ENCODE measurements around the gene EDAR.

The EDAR gene

DNA sequence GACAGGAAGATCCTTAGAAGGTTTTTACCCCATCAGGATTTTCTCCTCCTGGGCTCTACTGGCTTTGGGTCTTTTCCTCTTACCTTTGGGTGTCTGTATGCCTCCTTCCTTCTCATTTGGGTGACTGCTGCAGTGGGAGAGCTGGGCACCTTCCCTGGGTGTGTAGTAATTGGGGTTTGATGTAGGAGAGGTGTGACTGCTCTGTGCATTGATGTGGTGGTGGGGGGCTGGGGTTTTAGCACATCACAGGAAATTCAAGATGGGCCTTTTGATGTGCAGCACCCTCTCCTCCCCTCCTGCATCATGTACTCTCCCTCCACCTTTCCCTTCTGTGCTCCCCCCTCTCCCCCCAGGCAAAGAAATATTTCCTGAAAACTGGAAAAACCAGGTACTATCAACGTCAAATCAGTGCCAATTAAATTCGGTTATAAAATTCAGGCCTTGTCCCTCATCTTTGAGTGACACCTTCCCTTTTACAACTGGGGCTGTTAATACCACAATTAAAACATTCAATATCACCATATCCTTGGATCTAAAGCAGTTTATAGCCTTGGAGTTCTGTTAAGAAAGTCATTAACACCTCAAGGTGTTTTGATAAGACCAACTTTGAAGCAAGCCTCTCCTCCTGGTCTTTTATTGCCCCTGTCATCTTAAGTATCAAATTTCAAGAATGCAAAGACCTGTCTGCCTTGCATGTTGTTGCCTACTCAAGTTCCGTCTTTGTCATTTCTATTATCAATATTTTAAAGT is 23.3 kb downstream of the EDAR start:
- DNase-seq, result no peak

DNA sequence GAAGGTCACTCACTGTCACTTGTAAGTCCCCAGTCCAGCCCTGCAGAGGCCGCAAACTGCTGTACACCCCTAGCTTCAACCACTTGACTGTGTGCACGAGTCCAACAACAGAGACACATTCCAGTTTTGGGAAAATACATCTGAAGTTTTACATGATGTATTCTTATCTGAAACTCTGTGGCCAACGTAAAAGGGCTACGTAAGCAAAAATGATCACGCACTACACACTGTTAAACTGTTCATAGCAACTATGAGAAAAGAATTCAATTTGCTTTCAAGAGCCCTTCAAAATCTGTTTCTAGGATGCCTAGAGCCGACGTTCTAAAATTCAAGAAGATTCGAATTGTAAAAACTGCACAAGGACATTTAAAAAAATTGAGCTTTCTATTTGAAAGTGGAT is 26.0 kb downstream of the EDAR start:
- DNase-seq, result no peak

DNA sequence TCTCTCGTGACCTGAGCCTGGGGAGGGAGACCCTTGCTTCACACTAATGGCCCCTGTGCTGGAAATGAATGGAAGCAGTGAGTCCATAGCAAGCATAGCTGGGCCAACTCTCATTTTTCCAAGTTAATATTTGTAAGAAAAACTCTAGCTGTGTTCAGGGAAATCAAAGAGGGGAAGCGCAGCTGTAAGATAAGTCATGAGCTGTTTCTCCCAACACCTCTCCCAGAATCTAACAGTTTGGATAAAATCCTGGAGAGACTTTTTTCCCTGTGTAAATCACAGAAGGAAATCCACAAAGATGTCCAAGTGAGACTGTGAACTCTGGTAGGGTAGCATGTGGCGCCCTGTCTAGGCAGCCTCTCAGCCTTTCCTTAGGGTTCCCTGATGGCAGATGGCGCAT is 27.2 kb downstream of the EDAR start:
- no peak for DNase-seq

DNA sequence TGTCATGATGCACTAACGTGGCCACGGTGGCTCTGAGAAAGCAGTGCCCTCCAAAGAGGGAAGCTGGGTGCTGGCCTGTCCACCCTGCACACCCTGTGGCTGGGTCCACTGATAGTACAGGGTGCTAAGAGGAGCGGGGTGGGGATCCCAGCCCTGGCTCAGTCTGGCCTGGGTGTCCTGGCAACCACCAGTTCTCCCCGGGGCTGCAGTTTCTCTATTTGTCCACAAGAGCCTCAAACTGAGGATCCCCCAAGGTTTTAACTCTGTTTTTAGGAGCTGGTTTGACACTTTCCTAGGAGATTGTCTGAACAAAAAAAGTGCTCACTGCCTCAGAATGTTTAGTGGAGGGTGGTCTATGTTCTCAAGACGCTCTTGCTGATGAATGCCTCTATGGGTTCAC is 29.0 kb downstream of the EDAR start:
- no peak for DNase-seq

DNA sequence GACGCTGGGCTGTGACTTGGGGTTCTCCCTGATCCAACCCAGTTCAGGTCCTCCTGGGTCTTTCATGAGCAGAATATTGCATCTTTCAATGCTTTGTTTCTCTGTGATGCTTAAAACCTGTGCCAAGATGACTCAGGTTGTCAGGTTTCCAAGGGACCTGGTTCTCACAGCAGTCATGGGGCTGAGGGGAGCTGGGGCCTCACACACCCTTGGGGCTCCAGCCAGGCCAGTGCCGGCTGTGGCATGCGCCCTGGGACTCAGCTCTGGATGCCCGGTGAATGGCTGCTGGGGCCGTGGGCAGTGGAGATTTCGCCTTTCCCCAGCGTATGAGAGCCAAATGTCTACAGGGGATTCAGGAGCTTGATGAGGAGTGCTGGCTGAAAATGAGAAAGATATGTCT is 29.6 kb downstream of the EDAR start:
- no peak for DNase-seq

DNA sequence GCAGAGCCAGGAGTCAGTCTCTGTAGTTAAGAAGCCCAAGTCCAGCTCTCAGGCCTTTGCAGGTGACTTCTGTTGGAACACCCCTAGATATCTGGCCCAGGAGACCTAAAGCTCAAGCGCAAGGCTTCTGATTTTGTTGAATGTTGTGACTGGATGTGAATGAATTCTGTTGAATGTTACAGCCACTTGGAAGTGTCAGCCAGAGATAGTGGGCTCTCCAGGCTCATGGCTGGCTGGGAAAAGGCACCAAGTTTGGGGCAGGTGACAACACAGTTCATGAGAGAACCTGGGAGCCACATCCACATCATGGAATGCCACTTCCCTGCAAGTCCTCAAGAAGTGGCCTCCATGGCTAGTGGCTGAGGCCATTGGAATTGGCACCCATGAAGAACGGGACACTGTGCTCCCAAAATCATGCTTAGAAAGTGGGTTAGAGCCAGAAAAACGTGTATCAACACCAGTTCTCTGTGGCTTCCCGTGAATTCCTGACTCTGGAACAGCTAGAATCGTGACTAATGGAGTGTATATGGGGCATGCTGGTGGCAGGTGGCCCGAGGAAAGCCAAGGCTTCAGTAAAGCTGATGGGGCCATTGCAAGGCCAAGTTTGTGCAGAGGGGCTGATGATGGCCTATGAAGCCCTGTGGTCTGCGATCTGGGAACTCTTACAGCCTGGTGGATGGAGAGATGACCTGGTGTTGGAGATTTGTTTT is 30.2 kb downstream of the EDAR start:
- no peak for DNase-seq

DNA sequence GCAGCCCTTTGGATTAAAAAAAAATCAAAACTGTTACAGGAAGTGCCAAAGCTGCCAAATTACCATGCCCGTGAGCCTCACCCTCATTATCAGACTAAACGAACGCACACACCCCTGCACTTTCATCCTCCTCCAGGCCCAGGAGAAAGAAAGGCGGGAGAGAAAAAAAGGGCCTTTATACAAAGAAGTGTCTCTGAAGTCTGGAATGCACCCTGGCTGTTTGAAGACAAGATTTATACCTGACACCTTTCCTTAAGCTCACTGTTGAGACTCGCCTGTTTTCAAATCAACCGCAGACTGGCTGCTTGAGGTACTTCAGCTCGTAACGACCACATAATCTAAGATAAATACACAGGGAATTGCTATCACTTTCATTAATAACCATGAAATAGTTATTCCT is 31.0 kb downstream of the EDAR start:
- no peak for DNase-seq

DNA sequence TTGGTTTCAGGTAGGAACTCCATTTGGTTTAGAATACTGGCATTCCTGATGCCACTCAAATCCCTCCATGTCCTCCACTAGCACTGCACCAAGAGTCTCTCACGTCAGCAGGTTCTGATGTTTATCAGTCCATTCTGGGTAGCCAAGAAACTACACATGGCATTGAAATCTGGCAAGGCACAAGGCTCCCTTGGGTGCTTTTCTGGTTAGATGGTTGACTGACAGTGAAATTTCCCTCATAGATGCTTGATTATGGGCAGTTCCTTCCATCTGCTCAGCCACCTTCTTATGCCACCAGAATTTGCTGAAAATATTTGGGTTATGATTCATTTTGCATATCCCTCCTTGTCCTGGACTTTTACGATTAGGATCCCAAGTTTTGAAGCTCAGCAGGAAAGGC is 32.6 kb downstream of the EDAR start:
- no peak for DNase-seq

DNA sequence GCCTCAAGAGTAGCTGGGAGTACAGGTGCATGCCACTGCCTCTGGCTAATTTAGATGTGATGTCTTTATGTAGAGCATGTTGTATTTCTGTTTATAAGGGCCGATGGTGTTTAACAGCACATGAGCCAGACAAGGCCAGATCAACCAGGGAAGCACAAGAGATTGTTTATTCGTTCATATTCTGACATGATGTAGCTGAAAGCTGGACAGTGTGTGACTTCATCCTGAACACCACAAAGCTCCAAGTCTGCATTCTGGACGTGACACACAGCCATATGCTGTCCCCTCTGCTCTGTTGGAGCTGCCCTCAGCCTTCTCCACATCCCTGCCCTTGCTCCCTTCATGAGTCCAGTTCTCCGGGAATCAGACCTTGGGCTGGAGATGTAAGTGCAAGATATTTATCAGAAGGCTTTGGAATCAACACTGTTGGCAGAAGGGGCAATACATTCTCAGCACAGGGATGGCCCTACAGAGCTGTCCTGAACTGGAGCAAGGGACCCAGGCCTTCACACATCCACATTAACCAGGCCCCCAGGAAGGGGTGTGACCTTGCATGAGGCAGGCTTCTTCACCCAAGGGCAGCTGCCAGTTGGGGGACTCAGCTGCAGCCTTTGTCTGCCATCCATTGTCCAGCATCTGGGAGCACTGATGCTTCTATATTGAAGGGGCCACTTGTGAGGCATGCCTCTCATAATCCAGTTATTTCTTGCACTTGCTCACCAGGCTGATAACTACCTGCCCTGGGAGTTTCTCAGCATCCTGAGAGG is 38.5 kb downstream of the EDAR start:
- DNase-seq, result no peak

DNA sequence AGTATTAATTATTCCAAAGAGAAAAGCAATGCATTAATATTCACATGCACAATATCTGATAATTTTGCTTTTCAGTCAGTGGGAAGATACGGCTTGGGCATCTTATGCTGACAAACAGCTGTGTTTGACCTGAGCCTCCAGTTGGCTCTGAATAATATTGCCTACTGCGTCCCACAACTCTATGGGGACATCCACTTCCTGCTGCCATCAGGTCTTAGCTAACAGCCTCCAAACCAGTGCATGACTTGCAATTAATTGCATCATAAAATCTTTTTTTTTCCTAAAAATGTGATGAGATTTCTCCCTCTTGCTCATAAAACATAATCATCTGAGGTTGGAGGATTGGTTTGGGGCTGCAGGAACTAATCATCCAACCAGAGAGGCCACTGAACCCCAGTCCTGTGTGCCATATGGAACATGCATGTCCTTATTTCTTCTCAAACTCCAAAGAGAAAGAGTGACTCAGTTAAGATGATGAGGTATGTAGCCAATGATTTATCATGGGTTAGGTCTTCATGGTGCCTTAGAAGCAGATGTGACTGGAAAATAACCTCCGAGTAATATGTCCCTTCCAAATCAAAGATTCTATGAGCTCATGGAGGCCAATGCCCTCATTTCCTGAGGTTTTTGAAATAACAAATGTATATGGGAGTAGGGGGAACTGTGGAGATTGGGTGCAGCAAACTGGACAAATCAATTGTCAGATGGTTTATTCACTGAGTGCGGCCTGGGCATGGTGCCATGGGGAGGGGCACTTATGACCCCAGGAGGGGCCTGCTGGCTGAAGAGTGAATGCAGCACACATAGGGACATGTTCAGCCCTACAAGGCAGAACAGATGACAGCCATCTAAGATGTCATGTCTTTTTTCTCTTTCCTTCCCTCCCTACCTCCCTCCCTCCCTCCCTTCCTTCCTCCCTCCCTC is 39.4 kb downstream of the EDAR start:
- peak in 1 of 3 donors; percentile 7 for DNase-seq

DNA sequence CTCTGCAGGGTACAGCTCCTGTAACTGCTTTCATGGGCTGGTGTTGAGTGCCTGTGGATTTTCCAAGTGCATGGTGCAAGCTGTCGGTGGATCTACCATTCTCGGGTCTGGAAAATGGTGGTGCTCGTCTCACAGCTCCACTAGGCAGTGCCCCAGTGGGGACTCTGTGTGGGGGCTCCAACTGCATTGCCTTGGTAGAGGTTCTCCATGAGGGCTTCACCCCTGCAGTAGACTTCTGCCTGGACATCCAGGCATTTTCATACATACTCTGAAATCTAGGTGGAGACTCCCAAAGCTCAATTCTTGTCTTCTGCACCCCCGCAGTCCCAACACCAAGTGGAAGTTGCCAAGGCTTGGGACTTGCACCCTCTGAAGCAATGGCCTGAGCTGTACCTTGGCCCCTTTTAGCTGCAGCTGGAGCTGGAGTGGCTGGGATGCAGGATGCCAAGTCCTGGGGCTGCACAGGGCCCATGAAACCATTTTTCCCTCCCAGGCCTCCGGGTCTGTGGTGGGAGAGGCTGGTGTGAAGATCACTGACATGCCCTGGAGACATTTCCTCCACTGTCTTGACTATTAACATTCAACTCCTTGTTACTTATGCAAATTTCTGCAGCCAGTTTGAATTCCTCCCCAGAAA is 41.6 kb downstream of the EDAR start:
- DNase-seq, result no peak

DNA sequence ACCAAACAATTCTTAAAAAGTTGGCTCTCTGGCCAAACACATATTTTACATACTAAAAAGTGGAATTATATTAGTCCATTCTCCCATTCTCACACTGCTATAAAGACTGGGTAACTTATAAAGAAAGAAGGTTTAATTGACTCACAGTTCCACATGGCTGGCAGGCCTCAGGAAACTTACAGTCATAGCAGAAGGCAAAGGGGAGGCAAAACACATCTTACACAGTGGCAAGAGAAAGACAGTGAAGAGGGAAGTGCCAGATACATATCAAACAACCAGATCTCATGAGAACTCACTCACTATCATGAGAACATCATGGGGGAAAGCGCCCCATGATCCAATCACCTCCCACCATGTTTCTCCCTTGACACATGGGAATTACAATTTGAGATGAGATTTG is 42.6 kb downstream of the EDAR start:
- DNase-seq, result no peak

DNA sequence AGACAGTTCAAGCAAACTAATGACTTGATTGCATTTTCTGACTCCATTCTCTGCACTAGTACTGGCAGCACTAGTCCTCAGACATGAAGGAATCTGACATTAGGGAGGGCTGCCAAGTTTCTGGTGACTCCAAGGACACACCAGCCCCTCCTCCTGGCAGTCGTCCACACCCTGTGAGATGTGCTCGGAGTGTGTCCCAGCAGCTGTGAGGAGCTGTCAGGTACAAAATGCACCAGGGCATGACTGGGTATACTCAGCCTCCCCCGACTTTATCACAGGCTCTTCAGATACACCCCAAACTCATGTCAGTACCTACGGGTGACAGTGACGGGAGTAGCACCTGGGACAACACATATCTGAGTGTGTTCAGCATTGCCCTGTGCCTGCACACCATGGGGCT is 43.1 kb downstream of the EDAR start:
- DNase-seq, result no peak

DNA sequence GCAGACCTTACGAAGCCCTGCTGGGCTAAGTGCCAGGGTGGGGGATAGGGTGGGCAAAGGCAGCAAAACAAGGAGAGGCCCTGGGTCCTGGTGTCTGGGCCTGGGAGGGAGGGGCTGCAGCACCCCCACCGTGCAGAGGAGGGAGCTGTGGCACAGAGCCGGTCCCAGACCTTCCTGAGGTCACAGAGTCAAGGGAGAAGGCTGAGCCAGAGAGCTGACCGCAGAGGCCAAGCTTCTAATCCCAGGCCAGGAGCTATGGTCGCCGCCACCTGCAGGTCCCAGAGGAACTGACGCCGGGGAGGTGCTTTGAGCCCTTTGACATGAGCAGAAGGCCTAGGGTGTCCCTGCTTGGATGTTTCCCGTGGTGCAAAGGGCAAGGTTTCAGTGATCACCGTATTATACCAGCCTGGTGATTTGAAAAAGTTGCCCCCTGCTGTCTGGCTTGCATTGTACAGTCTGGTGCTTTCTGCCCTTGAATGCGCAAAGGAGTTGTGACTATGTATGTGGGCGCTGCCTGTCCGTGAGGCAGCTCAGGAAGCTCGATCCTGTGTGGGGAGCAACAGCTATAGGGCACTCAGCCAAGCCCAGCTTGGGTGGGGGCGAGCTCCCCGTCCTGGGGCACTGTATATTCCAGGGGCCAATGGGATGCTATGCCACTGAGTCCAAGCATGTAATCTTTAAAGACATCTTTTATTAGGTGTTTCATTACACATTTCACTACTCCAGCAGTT is 44.3 kb downstream of the EDAR start:
- DNase-seq, result no peak

DNA sequence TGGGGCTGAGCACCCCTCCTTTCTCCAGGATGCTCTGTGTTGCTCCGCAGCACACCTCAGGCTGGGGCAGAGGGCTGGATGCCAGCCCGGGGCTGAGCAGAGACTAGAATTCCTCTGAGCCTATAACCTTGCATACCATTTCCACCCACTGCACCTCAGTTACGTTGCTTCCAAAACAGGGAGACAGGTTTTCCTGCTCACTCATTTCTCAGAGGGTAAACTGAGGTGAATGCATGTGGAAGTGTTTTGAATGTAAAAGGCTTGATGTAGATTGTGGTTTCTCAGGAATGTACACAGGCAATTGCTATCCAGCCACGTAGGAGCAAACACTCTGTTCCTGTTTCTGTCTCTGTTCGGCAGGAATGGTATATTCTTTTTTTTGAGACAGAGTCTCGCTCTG is 45.3 kb downstream of the EDAR start:
- no peak for DNase-seq

DNA sequence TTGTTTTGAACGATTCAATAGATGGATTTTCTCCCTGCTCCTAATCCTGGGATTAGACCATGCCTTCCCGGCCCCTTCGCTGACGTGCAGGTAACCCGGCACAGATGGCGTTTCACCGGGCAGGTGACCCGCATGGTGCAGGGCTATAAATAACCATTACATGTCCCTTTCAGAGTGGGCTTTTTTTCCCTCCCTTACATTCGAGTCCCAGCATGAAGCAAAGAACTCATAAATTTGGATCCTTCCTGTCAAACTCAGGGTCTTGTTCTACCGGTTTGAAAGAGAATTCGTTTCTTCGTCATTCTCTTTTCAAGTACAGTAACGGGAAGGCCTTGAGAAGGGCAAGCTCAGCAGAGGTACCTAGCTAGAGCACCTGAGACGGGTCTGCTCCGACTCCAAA is 46.1 kb downstream of the EDAR start:
- DNase-seq, result no peak

DNA sequence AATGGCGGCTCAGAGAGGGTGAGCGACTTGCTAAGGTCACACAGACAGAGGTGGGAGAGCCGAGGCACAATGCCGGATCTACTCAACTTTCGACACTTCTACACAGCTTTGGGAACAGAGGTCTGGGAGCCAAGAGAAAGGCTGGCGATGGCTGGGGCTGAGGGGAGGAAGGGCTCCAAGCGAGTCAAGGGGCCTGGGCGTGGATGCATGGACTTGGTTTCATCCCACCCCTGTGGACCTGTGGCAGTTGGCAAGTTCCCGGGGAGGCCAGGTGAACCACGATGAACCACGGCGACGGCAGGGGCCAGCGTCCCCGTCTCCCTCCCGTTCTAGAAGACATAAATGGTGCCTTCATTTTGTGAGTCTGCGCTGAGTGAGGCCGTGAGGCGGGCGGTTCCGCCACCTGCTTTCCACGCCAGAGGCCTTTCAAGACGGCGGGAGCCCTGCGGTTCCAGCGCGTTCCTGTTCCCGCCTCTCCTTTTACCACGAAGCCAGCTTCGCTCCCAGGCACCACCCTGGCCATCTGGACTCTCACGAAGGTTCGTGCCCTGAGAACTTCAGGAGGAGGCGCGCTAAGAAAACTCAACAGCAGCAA is 46.7 kb downstream of the EDAR start:
- no peak for DNase-seq

DNA sequence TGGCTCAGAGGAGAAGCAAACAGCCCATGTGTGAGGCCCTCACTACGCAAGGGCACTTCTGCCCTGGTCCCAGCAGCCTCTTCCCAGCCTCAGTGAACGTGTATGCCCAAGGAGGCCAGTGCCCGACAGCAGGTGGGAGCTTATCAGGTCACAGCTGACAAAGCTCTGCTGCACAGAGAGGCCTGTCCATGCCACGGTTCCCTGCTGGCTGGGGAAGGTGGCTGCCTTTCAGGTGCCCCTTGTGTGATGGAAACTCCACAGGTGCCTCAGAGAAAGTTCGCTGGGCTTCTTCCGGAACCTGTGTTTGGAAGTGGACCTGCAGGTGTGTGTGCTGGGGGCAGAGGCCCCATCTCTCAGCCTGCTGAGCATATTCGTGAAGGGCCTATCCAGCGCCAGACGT is 47.3 kb downstream of the EDAR start:
- no peak for DNase-seq

DNA sequence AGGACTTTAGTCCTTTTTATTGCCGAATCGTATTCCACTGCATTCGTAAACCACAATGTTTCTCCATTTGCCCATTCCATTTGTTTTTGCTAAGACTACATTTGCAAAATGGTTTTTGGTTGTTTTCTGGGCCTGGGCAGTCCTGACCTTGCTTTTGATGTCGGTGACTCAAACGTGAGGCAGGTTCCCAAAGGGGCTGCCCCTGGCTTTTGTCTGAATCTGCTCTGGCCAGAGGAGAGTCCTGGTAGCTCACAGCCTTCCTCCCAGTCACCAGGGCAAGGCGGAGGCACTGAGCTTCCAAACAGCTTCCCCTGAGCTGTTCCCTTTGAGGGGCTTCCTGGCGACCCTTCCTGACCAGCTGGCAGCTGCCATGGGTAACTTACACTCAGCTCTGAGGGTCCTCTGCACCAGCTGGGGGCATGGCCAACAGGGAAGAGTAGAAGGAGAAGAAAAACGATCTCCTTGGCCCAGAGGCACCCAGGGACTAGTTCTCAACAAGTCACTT is 47.8 kb downstream of the EDAR start:
- DNase-seq, result no peak

DNA sequence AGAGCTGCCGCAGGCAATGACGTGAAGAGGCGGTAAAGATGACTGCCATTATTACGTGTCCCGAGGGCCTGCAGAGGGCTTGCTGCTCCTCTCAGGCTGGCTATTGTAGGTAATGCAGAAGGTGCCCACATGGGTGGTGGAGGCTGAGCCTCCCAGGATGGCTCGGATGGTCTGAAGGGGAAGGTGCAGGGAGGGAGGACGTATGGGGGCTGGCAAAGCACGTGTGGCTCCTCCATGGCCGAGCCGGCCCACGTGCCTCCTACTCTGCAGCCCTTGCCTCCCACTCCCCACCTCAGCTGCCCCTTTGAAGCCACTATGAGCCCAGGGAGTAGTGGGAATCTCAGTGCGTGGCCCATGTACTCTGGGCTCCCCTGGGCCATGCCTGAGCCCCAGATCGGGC is 48.9 kb downstream of the EDAR start:
- DNase-seq, result no peak

DNA sequence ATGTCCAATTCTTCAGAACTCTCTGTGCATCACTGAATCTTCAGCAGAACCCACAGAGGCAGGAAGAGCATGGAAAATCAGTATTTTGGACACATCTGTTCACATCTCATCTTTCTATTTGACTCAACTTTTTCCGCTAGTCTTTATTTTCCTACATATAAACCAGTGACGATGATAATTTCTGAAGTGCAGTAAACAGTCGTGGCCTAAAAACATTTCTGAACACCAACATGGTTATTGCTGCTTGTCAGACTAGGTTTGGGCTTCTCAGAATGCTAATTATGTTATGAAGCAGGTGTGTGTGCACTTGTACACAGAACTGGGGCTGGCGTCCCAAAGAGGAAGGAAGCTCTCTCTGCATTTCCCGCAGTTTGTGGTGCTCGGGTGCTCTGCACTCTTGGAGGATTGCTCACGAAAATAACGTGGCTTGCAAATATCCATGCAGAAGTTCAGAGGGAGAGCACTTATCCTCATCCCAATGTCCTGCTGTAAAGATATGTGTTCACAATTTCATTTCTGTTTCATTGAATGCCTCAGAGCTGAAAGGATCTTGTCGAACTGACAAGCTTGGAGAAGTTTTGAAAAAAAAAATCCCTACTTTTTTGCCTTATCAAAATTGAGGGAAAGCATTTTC is 50.8 kb downstream of the EDAR start:
- DNase-seq, result no peak

All from suppressor macrophage treated with lipopolysaccharide for 1 hour (primary cell).